HEK293 (cell line): ENCODE measurements around the gene PDE4D.

Experiments
- CTCF ChIP-seq: fragments of 450-650 bp; formaldehyde crosslinking; IDR thresholded peaks from 2 replicates; pipeline ENCODE4 v1.5.1; 2016; ENCODE audit warnings: missing biosample characterization, missing genetic modification characterization
- PATZ1 ChIP-seq: fragments of 450-650 bp; formaldehyde crosslinking; IDR thresholded peaks from 2 replicates; pipeline ENCODE4 v1.5.1; 2016; ENCODE audit warnings: missing biosample characterization, missing genetic modification characterization
- REST ChIP-seq: fragments of 450-650 bp; formaldehyde crosslinking; IDR thresholded peaks from 2 replicates; pipeline ENCODE4 v1.5.1; 2016; ENCODE audit warnings: missing biosample characterization, missing genetic modification characterization
- TCF7L2 ChIP-seq: IDR thresholded peaks from 2 replicates; pipeline ENCODE4 v1.6.1; 2011; ENCODE audit warnings: low read depth, mild to moderate bottlenecking, inconsistent platforms, low read length, moderate library complexity, borderline replicate concordance
- YY1 ChIP-seq: fragments of 450-650 bp; formaldehyde crosslinking; IDR thresholded peaks from 2 replicates; pipeline ENCODE4 v1.5.1; 2018; ENCODE audit warnings: missing biosample characterization, missing genetic modification characterization
- ZBTB26 ChIP-seq: fragments of 450-650 bp; formaldehyde crosslinking; optimal IDR thresholded peaks from 2 replicates; pipeline ENCODE3; 2016; ENCODE audit warnings: missing biosample characterization, mild to moderate bottlenecking, missing genetic modification characterization
- ZBTB8A ChIP-seq: fragments of 450-650 bp; formaldehyde crosslinking; IDR thresholded peaks from 2 replicates; pipeline ENCODE4 v1.5.1; 2016; ENCODE audit warnings: missing biosample characterization, missing genetic modification characterization
- ZEB2 ChIP-seq: fragments of 450-650 bp; formaldehyde crosslinking; IDR thresholded peaks from 2 replicates; pipeline ENCODE4 v1.5.1; 2016; ENCODE audit warnings: missing biosample characterization, missing genetic modification characterization
- ZNF132 ChIP-seq: fragments of 450-650 bp; formaldehyde crosslinking; IDR thresholded peaks from 2 replicates; pipeline ENCODE4 v1.5.1; 2017; ENCODE audit warnings: missing biosample characterization, missing genetic modification characterization, borderline replicate concordance
- ZNF274 ChIP-seq, 2 experiments: fragments of 200-500 bp in 1 of 2; fragments of 450-650 bp in 1 of 2; sonication (Bioruptor generic) in 1 of 2; formaldehyde crosslinking in 1 of 2; IDR thresholded peaks; 2 replicates each; pipeline versions ENCODE4 v1.5.1 to v1.6.1; 2014 to 2016; ENCODE audit warnings: borderline replicate concordance in 1 of 2, inconsistent platforms in 1 of 2, low read length in 1 of 2, missing biosample characterization in 1 of 2, missing genetic modification characterization in 1 of 2
- ZNF404 ChIP-seq: fragments of 450-650 bp; formaldehyde crosslinking; IDR thresholded peaks from 2 replicates; pipeline ENCODE4 v1.5.1; 2017; ENCODE audit warnings: missing biosample characterization, missing genetic modification characterization
- ZNF660 ChIP-seq: fragments of 450-650 bp; IDR thresholded peaks from 2 replicates; pipeline ENCODE4 v1.5.1; 2018; ENCODE audit warnings: missing biosample characterization, mild to moderate bottlenecking, missing genetic modification characterization

GRCh38 chr5:59025734-59026133 is 867.8 kb downstream of the PDE4D start:
- TF ChIP-seq CTCF (tag by site-specific recombination): no peak
- TF ChIP-seq ZNF274 (IDR thresholded peaks at IDR 0.05; ENCODE audit: low read length): no peak
- no peak for TF ChIP-seq ZNF274 (tag by site-specific recombination; IDR thresholded peaks at IDR 0.05; ENCODE audit: borderline replicate concordance)
- TF ChIP-seq ZNF404 (tag by site-specific recombination): no peak
- no peak for TF ChIP-seq ZBTB8A (tag by site-specific recombination)
- TF ChIP-seq REST (tag by site-specific recombination): no peak
- TF ChIP-seq ZEB2 (tag by site-specific recombination): no peak
- TF ChIP-seq YY1 (tag by site-specific recombination): no peak
- no peak for TF ChIP-seq TCF7L2
- TF ChIP-seq PATZ1: no peak
- no peak for TF ChIP-seq ZNF132 (tag by site-specific recombination)
- no peak for TF ChIP-seq ZBTB26 (tag by site-specific recombination)
- TF ChIP-seq ZNF660: no peak
